Liver (tissue), 9 donors: ENCODE data around the gene UROC1. TPM values are rescaled to one million over a fixed set of nuclear protein-coding genes. Genes with fewer than 3 reads are reported as not detected.
A peak's percentile ranks its signal among the peaks of the same experiment; 100 is the strongest.

Experiments
- DNase-seq: peaks from one replicate; pipeline ENCODE4 v3.0.0-alpha.2; 2017; ENCODE audit warnings: low spot score
- H3K27ac ChIP-seq, 2 donors: one replicate each; pipeline ENCODE4 v1.7.0; 2013; ENCODE audit warnings: inconsistent platforms in 2 of 2, low read length in 2 of 2, control low read depth in 1 of 2, low read depth in 1 of 2, mild to moderate bottlenecking in 1 of 2
- H3K27me3 ChIP-seq, 4 donors: one replicate each; pipeline versions ENCODE4 v1.6.1 to v1.7.0; 2013; ENCODE audit warnings: low read length in 3 of 4, inconsistent platforms in 1 of 4, mild to moderate bottlenecking in 1 of 4, moderate library complexity in 1 of 4; ENCODE audit not compliant: control insufficient read depth in 4 of 4, insufficient read depth in 4 of 4
- H3K36me3 ChIP-seq, 4 donors: one replicate each; pipeline versions ENCODE4 v1.6.1 to v1.7.0; 2013; ENCODE audit warnings: low read length in 3 of 4, mild to moderate bottlenecking in 3 of 4, low read depth in 1 of 4, moderate library complexity in 1 of 4; ENCODE audit not compliant: control insufficient read depth in 4 of 4, insufficient read depth in 3 of 4
- H3K4me1 ChIP-seq, 4 donors: one replicate each; pipeline versions ENCODE4 v1.6.1 to v1.7.0; 2013; ENCODE audit warnings: low read length in 3 of 4, mild to moderate bottlenecking in 3 of 4, moderate library complexity in 1 of 4; ENCODE audit not compliant: control insufficient read depth in 4 of 4, insufficient read depth in 4 of 4
- H3K4me3 ChIP-seq, 3 donors: one replicate each; pipeline versions ENCODE4 v1.6.1 to v1.7.0; 2013; ENCODE audit warnings: low read length in 3 of 3, control low read depth in 1 of 3, low read depth in 1 of 3, mild to moderate bottlenecking in 1 of 3
- H3K9ac ChIP-seq, 2 donors: one replicate each; pipeline ENCODE4 v1.7.0; 2013; ENCODE audit warnings: low read length in 2 of 2, mild to moderate bottlenecking in 2 of 2, moderate library complexity in 2 of 2, control low read depth in 1 of 2, low read depth in 1 of 2
- H3K9me3 ChIP-seq, 4 donors: one replicate each; pipeline versions ENCODE4 v1.6.1 to v1.7.0; 2013; ENCODE audit warnings: low read length in 3 of 4; ENCODE audit not compliant: control insufficient read depth in 4 of 4
- FOXA2 ChIP-seq: IDR thresholded peaks from 2 replicates; pipeline ENCODE4 v1.6.1; 2016; ENCODE audit warnings: antibody characterized with exemption
- GABPA ChIP-seq, 2 donors: IDR thresholded peaks in 1 of 2; conservative IDR thresholded peaks in 1 of 2; 2 replicates each; pipeline ENCODE4 v1.6.1; 2016; ENCODE audit warnings: antibody characterized with exemption in 2 of 2, mild to moderate bottlenecking in 1 of 2, moderate library complexity in 1 of 2
- HNF4G ChIP-seq: IDR thresholded peaks from 2 replicates; pipeline ENCODE4 v1.6.1; 2016; ENCODE audit warnings: antibody characterized with exemption
- JUND ChIP-seq, 2 donors: IDR thresholded peaks; 2 replicates each; pipeline ENCODE4 v1.6.1; 2016; ENCODE audit warnings: antibody characterized with exemption in 2 of 2
- NR2F2 ChIP-seq: IDR thresholded peaks from 2 replicates; pipeline ENCODE4 v1.6.1; 2016; ENCODE audit warnings: antibody characterized with exemption
- RAD21 ChIP-seq, 2 donors: IDR thresholded peaks; 2 replicates each; pipeline ENCODE4 v1.6.1; 2016; ENCODE audit warnings: antibody characterized with exemption in 2 of 2, mild to moderate bottlenecking in 2 of 2
- WGBS: extraction: QIAGEN DNeasy Blood & Tissue Kit; methylation state at CpG from one replicate; pipeline ENCODE4 v1.1.7; 2013; 5-methylcytosine and 5-hydroxymethylcytosine counted together
- polyA plus RNA-seq, 2 donors: library from polyadenylated mRNA; stranded (reverse) in 1 of 2; unstranded in 1 of 2; fragments of 200-250 nt in 1 of 2; fragments of >200 nt in 1 of 2; fragmentation: Nextera tagmentation in 1 of 2; extraction: Ambion mirVana in 1 of 2; gene quantifications; one replicate each; pipeline versions ENCODE4 v1.2.1 to v1.2.3, GENCODE V29; 2013 to 2015
- total RNA-seq, 2 donors: library from RNA; depleted of rRNA; stranded (reverse); fragments of >200 nt; gene quantifications; one replicate each; pipeline ENCODE4 v1.2.3, GENCODE V29; 2014
- TF ChIP-seq, protein P1 (sequence below): fragments of 150-350 bp; IDR thresholded peaks from 2 replicates; pipeline ENCODE4 v1.5.1; 2017; ENCODE audit warnings: improper control_type of control experiment, low read depth, low read length; ENCODE audit not compliant: missing input control
- TF ChIP-seq, protein P2 (sequence below): IDR thresholded peaks from 2 replicates; pipeline ENCODE4 v1.6.1; 2016; ENCODE audit warnings: antibody characterized with exemption
- TF ChIP-seq, protein P3 (sequence below): IDR thresholded peaks from 2 replicates; pipeline ENCODE4 v1.6.1; 2016; ENCODE audit warnings: antibody characterized with exemption, mild to moderate bottlenecking
- TF ChIP-seq, protein P4 (sequence below): IDR thresholded peaks from 2 replicates; pipeline ENCODE4 v1.6.1; 2016; ENCODE audit warnings: antibody characterized with exemption
- donor health status: healthy.
- donor health status: healthy.
- donor health status: healthy.
- donor health status: healthy.
- donor health status: healthy.

Gene UROC1
- total and polyA plus RNA-seq, 4 donors = 5.9 to 28.4 (median 18.2) TPM

DNA sequence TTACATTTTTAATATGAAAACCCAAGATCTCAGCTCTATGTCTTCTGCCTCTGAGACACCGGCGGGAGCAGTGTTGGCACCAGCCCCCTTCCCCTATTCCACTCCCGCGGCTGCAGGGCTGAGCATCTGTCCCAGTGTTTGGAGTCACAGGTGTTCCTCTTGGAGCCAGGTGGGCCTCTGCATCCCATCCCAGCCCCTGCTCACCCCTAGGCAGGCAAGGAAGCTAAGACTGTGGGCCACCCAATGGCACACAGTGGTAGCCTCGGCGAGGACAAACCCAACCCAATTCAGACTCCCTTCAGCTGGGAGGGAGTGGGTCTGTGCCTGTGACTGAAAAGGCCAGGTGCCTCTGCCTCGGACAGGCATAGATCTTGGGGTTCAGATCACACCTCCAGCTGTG is 9.4 kb upstream of the UROC1 start (continued):
- TF ChIP-seq, protein P1, sequence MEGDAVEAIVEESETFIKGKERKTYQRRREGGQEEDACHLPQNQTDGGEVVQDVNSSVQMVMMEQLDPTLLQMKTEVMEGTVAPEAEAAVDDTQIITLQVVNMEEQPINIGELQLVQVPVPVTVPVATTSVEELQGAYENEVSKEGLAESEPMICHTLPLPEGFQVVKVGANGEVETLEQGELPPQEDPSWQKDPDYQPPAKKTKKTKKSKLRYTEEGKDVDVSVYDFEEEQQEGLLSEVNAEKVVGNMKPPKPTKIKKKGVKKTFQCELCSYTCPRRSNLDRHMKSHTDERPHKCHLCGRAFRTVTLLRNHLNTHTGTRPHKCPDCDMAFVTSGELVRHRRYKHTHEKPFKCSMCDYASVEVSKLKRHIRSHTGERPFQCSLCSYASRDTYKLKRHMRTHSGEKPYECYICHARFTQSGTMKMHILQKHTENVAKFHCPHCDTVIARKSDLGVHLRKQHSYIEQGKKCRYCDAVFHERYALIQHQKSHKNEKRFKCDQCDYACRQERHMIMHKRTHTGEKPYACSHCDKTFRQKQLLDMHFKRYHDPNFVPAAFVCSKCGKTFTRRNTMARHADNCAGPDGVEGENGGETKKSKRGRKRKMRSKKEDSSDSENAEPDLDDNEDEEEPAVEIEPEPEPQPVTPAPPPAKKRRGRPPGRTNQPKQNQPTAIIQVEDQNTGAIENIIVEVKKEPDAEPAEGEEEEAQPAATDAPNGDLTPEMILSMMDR = no peak
- TF ChIP-seq GABPA (IDR thresholded peaks at IDR 0.05 in 1 of 2, conservative IDR thresholded peaks at IDR 0.05 in 1 of 2) = no peak

DNA sequence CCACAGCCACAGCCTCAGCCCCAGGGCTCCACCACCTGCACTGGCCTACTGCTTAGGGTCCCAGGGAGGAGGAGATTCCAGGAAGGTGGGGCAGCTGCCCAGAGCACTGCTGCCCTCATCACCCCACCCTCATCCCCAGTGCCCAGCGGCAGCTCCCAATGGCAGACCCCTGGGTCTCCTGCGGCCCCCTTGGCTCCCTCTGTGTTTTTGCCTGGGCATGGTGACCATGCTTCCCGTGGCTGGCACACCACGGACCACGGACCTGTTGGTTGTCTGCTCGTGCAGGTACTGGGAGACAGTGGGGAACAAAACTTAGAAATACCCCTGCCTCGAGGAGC is 9.1 kb upstream of the UROC1 start:
- Histone ChIP-seq H3K4me1 (peaks cover 18 to 89% (median 72%) of the 10 kb centered on the region in 4 donors), H3K36me3 (no peaks in the 10 kb centered on the region), H3K9ac (no peak overlapping the region), H3K27ac (peak overlapping the region; percentile 94 to 96), H3K27me3 (no peaks in the 10 kb centered on the region), H3K4me3 (no peak overlapping the region), H3K9me3 (no peaks in the 10 kb centered on the region)
- 91% methylated on average over 7 of the region's 7 CpGs for WGBS
- DNase-seq = no peak
- TF ChIP-seq JUND (IDR thresholded peaks at IDR 0.05) = no peak
- TF ChIP-seq, protein P2, sequence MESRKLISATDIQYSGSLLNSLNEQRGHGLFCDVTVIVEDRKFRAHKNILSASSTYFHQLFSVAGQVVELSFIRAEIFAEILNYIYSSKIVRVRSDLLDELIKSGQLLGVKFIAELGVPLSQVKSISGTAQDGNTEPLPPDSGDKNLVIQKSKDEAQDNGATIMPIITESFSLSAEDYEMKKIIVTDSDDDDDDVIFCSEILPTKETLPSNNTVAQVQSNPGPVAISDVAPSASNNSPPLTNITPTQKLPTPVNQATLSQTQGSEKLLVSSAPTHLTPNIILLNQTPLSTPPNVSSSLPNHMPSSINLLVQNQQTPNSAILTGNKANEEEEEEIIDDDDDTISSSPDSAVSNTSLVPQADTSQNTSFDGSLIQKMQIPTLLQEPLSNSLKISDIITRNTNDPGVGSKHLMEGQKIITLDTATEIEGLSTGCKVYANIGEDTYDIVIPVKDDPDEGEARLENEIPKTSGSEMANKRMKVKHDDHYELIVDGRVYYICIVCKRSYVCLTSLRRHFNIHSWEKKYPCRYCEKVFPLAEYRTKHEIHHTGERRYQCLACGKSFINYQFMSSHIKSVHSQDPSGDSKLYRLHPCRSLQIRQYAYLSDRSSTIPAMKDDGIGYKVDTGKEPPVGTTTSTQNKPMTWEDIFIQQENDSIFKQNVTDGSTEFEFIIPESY = no peak
- TF ChIP-seq, protein P3, sequence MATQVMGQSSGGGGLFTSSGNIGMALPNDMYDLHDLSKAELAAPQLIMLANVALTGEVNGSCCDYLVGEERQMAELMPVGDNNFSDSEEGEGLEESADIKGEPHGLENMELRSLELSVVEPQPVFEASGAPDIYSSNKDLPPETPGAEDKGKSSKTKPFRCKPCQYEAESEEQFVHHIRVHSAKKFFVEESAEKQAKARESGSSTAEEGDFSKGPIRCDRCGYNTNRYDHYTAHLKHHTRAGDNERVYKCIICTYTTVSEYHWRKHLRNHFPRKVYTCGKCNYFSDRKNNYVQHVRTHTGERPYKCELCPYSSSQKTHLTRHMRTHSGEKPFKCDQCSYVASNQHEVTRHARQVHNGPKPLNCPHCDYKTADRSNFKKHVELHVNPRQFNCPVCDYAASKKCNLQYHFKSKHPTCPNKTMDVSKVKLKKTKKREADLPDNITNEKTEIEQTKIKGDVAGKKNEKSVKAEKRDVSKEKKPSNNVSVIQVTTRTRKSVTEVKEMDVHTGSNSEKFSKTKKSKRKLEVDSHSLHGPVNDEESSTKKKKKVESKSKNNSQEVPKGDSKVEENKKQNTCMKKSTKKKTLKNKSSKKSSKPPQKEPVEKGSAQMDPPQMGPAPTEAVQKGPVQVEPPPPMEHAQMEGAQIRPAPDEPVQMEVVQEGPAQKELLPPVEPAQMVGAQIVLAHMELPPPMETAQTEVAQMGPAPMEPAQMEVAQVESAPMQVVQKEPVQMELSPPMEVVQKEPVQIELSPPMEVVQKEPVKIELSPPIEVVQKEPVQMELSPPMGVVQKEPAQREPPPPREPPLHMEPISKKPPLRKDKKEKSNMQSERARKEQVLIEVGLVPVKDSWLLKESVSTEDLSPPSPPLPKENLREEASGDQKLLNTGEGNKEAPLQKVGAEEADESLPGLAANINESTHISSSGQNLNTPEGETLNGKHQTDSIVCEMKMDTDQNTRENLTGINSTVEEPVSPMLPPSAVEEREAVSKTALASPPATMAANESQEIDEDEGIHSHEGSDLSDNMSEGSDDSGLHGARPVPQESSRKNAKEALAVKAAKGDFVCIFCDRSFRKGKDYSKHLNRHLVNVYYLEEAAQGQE = no peak

DNA sequence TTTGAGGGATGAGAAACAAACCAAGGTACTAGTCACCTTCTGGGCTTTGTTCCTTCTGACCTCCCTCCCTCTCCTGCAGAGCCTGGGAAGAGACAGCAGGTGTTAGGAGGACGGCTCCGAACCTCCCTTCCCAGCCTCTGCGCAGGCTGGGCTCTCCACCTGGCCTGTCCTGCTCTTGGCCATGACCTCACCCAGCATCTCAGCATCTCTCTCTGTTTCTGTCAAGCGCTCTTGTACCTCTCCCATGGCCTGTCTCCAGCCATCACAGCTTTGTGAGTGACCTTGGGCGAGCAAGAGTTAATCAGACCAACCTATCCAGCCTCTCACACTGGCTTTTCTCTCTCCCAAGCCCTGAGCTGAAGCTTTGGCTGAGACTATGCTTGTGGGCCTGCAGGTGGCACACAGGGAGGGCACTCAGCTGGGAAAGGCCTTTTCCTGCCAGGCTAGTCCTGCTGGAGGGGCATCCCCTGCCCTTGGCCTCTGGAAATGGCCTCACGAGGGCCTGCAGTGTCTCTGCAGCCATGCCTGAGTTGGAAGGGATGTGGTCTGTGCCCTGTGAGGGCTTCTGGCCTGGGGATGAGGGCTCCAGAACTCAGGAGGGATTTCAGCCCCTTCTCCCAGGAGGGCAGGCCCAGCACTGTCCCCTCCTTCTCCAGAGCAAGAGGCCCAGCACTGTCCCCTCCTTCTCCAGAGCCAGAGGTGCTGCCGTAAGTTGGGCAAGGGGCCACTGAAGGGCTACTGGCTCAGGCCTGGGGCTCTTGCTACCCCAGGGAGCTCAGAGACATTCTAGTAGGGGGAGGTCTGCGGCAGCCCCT is 8.5 kb upstream of the UROC1 start:
- WGBS = 77% methylated on average over 8 of the region's 8 CpGs
- H3K4me3 ChIP-seq = no peak overlapping the region
- H3K27ac ChIP-seq = peak overlapping the region; percentile 94 to 96
- H3K36me3 ChIP-seq = no peaks in the 10 kb centered on the region
- no peaks in the 10 kb centered on the region for H3K27me3 ChIP-seq
- TF ChIP-seq, protein P4, sequence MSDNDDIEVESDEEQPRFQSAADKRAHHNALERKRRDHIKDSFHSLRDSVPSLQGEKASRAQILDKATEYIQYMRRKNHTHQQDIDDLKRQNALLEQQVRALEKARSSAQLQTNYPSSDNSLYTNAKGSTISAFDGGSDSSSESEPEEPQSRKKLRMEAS = no peak
- TF ChIP-seq NR2F2 (no peak), RAD21 (IDR thresholded peaks at IDR 0.05) (peak; percentile 10 to 34), HNF4G (no peak), JUND (IDR thresholded peaks at IDR 0.05) (no peak), FOXA2 (no peak)
- TF ChIP-seq, protein P1 = peak; percentile 9
- peaks cover 18 to 90% (median 72%) of the 10 kb centered on the region in 4 donors for H3K4me1 ChIP-seq
- DNase-seq = no peak
- H3K9me3 ChIP-seq = no peaks in the 10 kb centered on the region
- peak overlapping the region in 1 of 2 donors; percentile 45 for H3K9ac ChIP-seq
